A549 (cell line): Measurements from ENCODE around the gene MCM10. TPM values are rescaled to one million over a fixed set of nuclear protein-coding genes. Genes with fewer than 3 reads are reported as not detected.

Experiments used
- ATAC-seq, 2 experiments: fragments of 200-7000 bp in 1 of 2; fragments of >200 bp in 1 of 2; cut with Nextera tagmentation in 1 of 2; cut with Tn5 transposase in 1 of 2; 3 replicates each; pipeline versions ENCODE4 v1.8.0 to v1.9.1; 2018 to 2020; ENCODE audit warnings: mild to moderate bottlenecking in 1 of 2, moderate library complexity in 1 of 2
- CTCF ChIA-PET: fragments of 300-600 bp; sonication (Branson Sonifier 250); formaldehyde crosslinking; extraction: SDS; loops from one replicate; lab custom pipeline; 2021; ENCODE audit warnings: antibody characterized with exemption, inconsistent platforms; lab: Yijun Ruan, JAX
- POLR2A ChIA-PET: fragments of 350-600 bp; formaldehyde crosslinking; extraction: SDS; loops from one replicate; lab custom pipeline; 2021; ENCODE audit warnings: antibody characterized with exemption, inconsistent platforms; lab: Yijun Ruan, JAX
- DNase-seq, 2 experiments: peaks; one replicate each; pipeline versions ENCODE4 v3.0.0 to v3.0.0-alpha.2; 2011 to 2016; ENCODE audit warnings: low read depth in 1 of 2, low spot score in 1 of 2
- FAIRE-seq: peaks from 2 replicates; lab custom pipeline; 2011; peaks lifted over from hg19 to GRCh38; lab: Jason Lieb, UNC
- H3K27ac ChIP-seq, 2 experiments: fragments of >200 bp; sonication (Bioruptor Twin); formaldehyde crosslinking; 3 replicates each; pipeline ENCODE4 v1.5.1; 2016 to 2017
- H3K4me1 ChIP-seq: fragments of >200 bp; sonication (Bioruptor Twin); formaldehyde crosslinking; 3 replicates; pipeline ENCODE4 v1.6.1; 2016
- H3K4me2 ChIP-seq: fragments of >200 bp; sonication (Bioruptor Twin); formaldehyde crosslinking; 3 replicates; pipeline ENCODE4 v1.6.1; 2016
- H3K4me3 ChIP-seq: fragments of >200 bp; sonication (Bioruptor Twin); formaldehyde crosslinking; 3 replicates; pipeline ENCODE4 v1.5.1; 2016
- H3K9me3 ChIP-seq: fragments of >200 bp; sonication (Bioruptor Twin); formaldehyde crosslinking; 3 replicates; pipeline ENCODE4 v1.6.1; 2016
- BCL3 ChIP-seq: fragments of >200 bp; sonication (Bioruptor Twin); formaldehyde crosslinking; IDR thresholded peaks from 3 replicates; pipeline ENCODE4 v1.6.1; 2016
- CBX8 ChIP-seq: fragments of 200-600 bp; sonication (generic); IDR thresholded peaks from 2 replicates; pipeline ENCODE4 v1.6.1; 2016
- ESRRA ChIP-seq: fragments of 150-350 bp; IDR thresholded peaks from 2 replicates; pipeline ENCODE4 v1.6.1; 2014; ENCODE audit warnings: mild to moderate bottlenecking, low read length, borderline replicate concordance
- JUN ChIP-seq, 2 experiments: fragments of >200 bp; sonication (Bioruptor Twin); formaldehyde crosslinking; IDR thresholded peaks; 2 replicates in 1 of 2; 3 replicates in 1 of 2; pipeline ENCODE4 v1.6.1; 2016 to 2017
- KDM1A ChIP-seq: fragments of 200-600 bp; sonication (generic); IDR thresholded peaks from 2 replicates; pipeline ENCODE4 v1.6.1; 2016; ENCODE audit warnings: low read depth, mild to moderate bottlenecking
- KDM5A ChIP-seq: fragments of 200-600 bp; sonication (generic); IDR thresholded peaks from 2 replicates; pipeline ENCODE4 v1.6.1; 2016; ENCODE audit warnings: antibody characterized with exemption, mild to moderate bottlenecking
- MAFK ChIP-seq: fragments of 450-650 bp; IDR thresholded peaks from 2 replicates; pipeline ENCODE4 v1.6.1; 2014; ENCODE audit not compliant: partially characterized antibody
- MAX ChIP-seq: IDR thresholded peaks from 2 replicates; pipeline ENCODE4 v1.6.1; 2012
- NFE2L2 ChIP-seq: fragments of 150-350 bp; conservative IDR thresholded peaks from 2 replicates; pipeline ENCODE4 v1.6.1; 2014; ENCODE audit warnings: low read length
- PBX3 ChIP-seq: IDR thresholded peaks from 2 replicates; pipeline ENCODE4 v1.6.1; 2012
- POLR2A ChIP-seq: IDR thresholded peaks from 2 replicates; pipeline ENCODE4 v1.6.1; 2012; ENCODE audit warnings: mild to moderate bottlenecking, low read length
- POLR2AphosphoS2 ChIP-seq: conservative IDR thresholded peaks from 2 replicates; pipeline ENCODE4 v1.6.1; 2012; ENCODE audit warnings: low read length, improper control_type of control experiment, inconsistent platforms
- RARB ChIP-seq: fragments of 250-450 bp; sonication (Bioruptor Pico); IDR thresholded peaks from 2 replicates; pipeline ENCODE4 v1.8.0; 2021; ENCODE audit warnings: mild to moderate bottlenecking, moderate library complexity
- REST ChIP-seq: fragments of 200-600 bp; sonication (generic); IDR thresholded peaks from 2 replicates; pipeline ENCODE4 v1.6.1; 2016; ENCODE audit warnings: antibody characterized with exemption, mild to moderate bottlenecking, moderate library complexity
- RNF2 ChIP-seq: fragments of 200-600 bp; sonication (generic); IDR thresholded peaks from 2 replicates; pipeline ENCODE4 v1.6.1; 2016; ENCODE audit warnings: low read depth, mild to moderate bottlenecking, antibody characterized with exemption, moderate library complexity, borderline replicate concordance
- SMC3 ChIP-seq: fragments of >200 bp; sonication (Bioruptor Twin); formaldehyde crosslinking; IDR thresholded peaks from 3 replicates; pipeline ENCODE4 v1.6.1; 2018; ENCODE audit warnings: inconsistent platforms
- TP53 ChIP-seq: fragments of 250-450 bp; sonication (Bioruptor Pico); IDR thresholded peaks from 2 replicates; pipeline ENCODE4 v1.5.0; 2021; ENCODE audit warnings: mild to moderate bottlenecking, moderate library complexity
- ZC3H11A ChIP-seq: fragments of 450-650 bp; IDR thresholded peaks from 2 replicates; pipeline ENCODE4 v1.6.1; 2014; ENCODE audit warnings: antibody characterized with exemption, mild to moderate bottlenecking
- ZSCAN20 ChIP-seq: fragments of 250-450 bp; sonication (Bioruptor Pico); IDR thresholded peaks from 2 replicates; pipeline ENCODE4 v1.8.0; 2022; ENCODE audit warnings: mild to moderate bottlenecking, moderate library complexity
- WGBS: methylation state at CpG from one replicate; pipeline ENCODE4 v1.1.6; 2017; ENCODE audit errors: missing lambda C conversion rate; 5-methylcytosine and 5-hydroxymethylcytosine counted together
- polyA plus RNA-seq, 4 experiments: library from polyadenylated mRNA; depleted of rRNA in 3 of 4; stranded (reverse); fragments of >200 nt; fragmentation: RNase III in 1 of 4; extraction: RNeasy Plus Mini Kit Qiagen cat#74134 plus additional on column Dnase treatment in 1 of 4; gene quantifications; 2 replicates in 3 of 4; 3 replicates in 1 of 4; pipeline ENCODE4 v1.2.3, GENCODE V29; 2011 to 2017

MCM10 gene
- polyA plus RNA-seq, 2 of the 4 experiments (the other 2 are of a cell fraction) = 24.3 to 24.4 TPM

GRCh38 chr10:13184730-13185514 lies 23.6 kb downstream of the MCM10 start (continued):
- TF ChIP-seq KDM5A = no peak

GRCh38 chr10:13187135-13187534 lies 25.8 kb downstream of the MCM10 start:
- Histone ChIP-seq H3K27ac (no peak overlapping the region), H3K4me3 (no peak overlapping the region), H3K9me3 (0 out of 3 replicates have a peak, but pooled peaks cover 4% of the 10 kb centered on the region), H3K4me2 (no peak overlapping the region), H3K4me1 (no peaks in the 10 kb centered on the region)
- ChIA-PET POLR2A (no interaction called here), CTCF (interaction anchor here (1.0 to 1.4 kb wide), 3 partner anchors 11 to 115 kb away, joined by 3 to 4 read pairs (median 4); no protein-coding TSS in a partner anchor)
- ATAC-seq (no peak), FAIRE-seq (no peak), DNase-seq (no peak)
- TF ChIP-seq MAX = no peak
- no peak for TF ChIP-seq TP53 (CRISPR knock-in tag)
- TF ChIP-seq JUN (IDR thresholded peaks at IDR 0.05) = no peak
- no peak for TF ChIP-seq ESRRA
- no peak for TF ChIP-seq RARB (CRISPR knock-in tag)
- no peak for TF ChIP-seq REST
- TF ChIP-seq CBX8 = no peak
- no peak for TF ChIP-seq PBX3
- TF ChIP-seq NFE2L2 = no peak
- TF ChIP-seq KDM1A = no peak
- TF ChIP-seq ZC3H11A = no peak
- TF ChIP-seq RNF2 = no peak
- no peak for TF ChIP-seq SMC3
- TF ChIP-seq MAFK = no peak
- no peak for TF ChIP-seq BCL3
- TF ChIP-seq POLR2A = no peak
- TF ChIP-seq POLR2AphosphoS2 = no peak
- 95% methylated on average over 3 of the region's 3 CpGs for WGBS

- ATAC-seq = no peak
- FAIRE-seq = no peak
- no peak overlapping the region for H3K4me2 ChIP-seq
- 0 out of 3 replicates have a peak, but pooled peaks cover 4% of the 10 kb centered on the region for H3K9me3 ChIP-seq
- no peak overlapping the region for H3K27ac ChIP-seq
- POLR2A ChIA-PET = no interaction called here
- DNase-seq = no peak
- H3K4me3 ChIP-seq = no peak overlapping the region
- TF ChIP-seq ZSCAN20 (CRISPR knock-in tag) = no peak
- H3K4me1 ChIP-seq = no peaks in the 10 kb centered on the region
- WGBS = 93% methylated on average over 10 of the region's 10 CpGs
- CTCF ChIA-PET = interaction anchor here (1.2 kb wide), 1 partner anchor 27 kb away, joined by 5 read pairs; the partner anchor contains the start of gene MCM10
These were observed 27.2 kb downstream of the MCM10 start for GRCh38 chr10:13188593-13188992.
